Activated CD8-positive, alpha-beta memory T cell treated with anti-CD3 and anti-CD28 coated beads, Interleukin-2, amount 50 U/mL, for 48 hours (primary cell): ENCODE data around the gene NCS1.

Experiments
- DNase-seq: peaks from one replicate; pipeline ENCODE4 v3.0.0-alpha.2; 2020

Gene NCS1

GRCh38 chr9:130196643-130197042, 24.4 kb downstream of the NCS1 start:
- no peak for DNase-seq

- no peak for DNase-seq
Measured at GRCh38 chr9:130197386-130197785, 25.2 kb downstream of the NCS1 start.

- DNase-seq: no peak
Measured at GRCh38 chr9:130197888-130198287, 25.7 kb downstream of the NCS1 start.

- DNase-seq: no peak
Measured at GRCh38 chr9:130198501-130199179, 26.4 kb downstream of the NCS1 start.

- DNase-seq: no peak
Measured at GRCh38 chr9:130199605-130200004, 27.4 kb downstream of the NCS1 start.

- DNase-seq: no peak
Measured at GRCh38 chr9:130200038-130200849, 28.0 kb downstream of the NCS1 start.

- no peak for DNase-seq
Measured at GRCh38 chr9:130201399-130201873, 29.2 kb downstream of the NCS1 start.

GRCh38 chr9:130201974-130202373, 29.8 kb downstream of the NCS1 start:
- no peak for DNase-seq

GRCh38 chr9:130204341-130204740, 32.1 kb downstream of the NCS1 start:
- no peak for DNase-seq

GRCh38 chr9:130204959-130205358, 32.8 kb downstream of the NCS1 start:
- DNase-seq: no peak

- no peak for DNase-seq
Measured at GRCh38 chr9:130205912-130206311, 33.7 kb downstream of the NCS1 start.

GRCh38 chr9:130206579-130206978, 34.4 kb downstream of the NCS1 start:
- DNase-seq: no peak

GRCh38 chr9:130207241-130207992, 35.2 kb downstream of the NCS1 start:
- DNase-seq: no peak

- no peak for DNase-seq
Measured at GRCh38 chr9:130208600-130209347, 36.6 kb downstream of the NCS1 start.

- no peak for DNase-seq
Measured at GRCh38 chr9:130209422-130209821, 37.2 kb downstream of the NCS1 start.

GRCh38 chr9:130211548-130212226, 39.5 kb downstream of the NCS1 start:
- no peak for DNase-seq

- DNase-seq: no peak
Measured at GRCh38 chr9:130212543-130213297, 40.5 kb downstream of the NCS1 start.

GRCh38 chr9:130213911-130214761, 41.9 kb downstream of the NCS1 start:
- DNase-seq: no peak

- DNase-seq: no peak
Measured at GRCh38 chr9:130214776-130215340, 42.7 kb downstream of the NCS1 start.
